Measurements from ENCODE around the gene ALOXE3.

Gene ALOXE3

DNA sequence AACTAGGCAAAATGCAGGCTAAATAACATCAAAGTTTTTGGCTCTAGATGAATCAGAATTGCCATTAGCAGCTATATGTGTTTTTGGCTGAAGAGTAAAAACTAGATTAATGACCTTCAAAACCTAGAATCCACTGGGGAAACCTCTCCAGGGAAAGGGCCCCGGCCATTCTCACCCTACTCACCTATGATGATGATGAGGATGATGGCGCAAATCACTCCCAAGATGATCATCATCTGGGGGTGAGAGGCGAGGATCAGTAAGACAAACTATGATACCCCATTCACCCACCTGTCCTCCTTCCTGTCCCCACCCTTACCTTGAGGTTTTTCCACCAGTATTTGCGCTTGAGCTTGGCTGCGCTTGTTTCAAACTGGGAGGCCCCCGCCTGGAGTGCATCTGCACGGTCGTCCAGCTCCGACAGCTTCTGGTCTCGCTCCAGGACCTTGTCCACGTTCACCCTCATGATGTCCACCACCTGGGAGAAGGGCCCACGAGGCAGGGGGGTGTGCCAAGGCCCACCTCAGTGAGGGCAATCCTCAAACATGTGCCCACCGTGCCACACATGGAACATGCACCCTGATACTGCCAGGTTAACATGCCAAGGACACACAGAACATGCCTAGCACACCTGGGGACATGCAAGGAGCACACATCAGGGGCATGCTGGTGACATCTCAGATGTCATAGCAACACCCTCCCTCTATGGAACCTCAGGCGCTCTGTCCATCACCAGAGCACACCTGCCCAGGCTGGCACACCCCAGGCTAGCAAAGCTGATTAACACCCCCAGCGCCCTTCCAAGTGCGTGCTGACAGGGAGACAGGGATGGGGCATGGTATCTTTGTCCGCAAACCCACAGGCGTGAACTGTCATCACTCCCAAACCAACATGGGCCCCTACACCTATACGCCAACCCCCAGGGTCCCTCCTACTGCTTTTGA lies 43.2 kb upstream of the ALOXE3 start:
- no peaks in the 10 kb centered on the region for H3K27me3 ChIP-seq (replicated peaks; ENCODE audit: insufficient read depth, low read length)
- peak overlapping the region; percentile 100 for H3K4me3 ChIP-seq (ENCODE audit: low read length)
- H3K9me2 ChIP-seq (replicated peaks; ENCODE audit: insufficient read depth, low read length), result no peaks in the 10 kb centered on the region
- H3K9ac ChIP-seq (ENCODE audit: low read length), result peak overlapping the region; percentile 100
- H3K27ac ChIP-seq (ENCODE audit: low read length), result peak overlapping the region; percentile 65; the same call in 1 of the 2 replicates
- H4K20me1 ChIP-seq (ENCODE audit: insufficient read depth, low read length), result no peaks in the 10 kb centered on the region
- H2AFZ ChIP-seq (ENCODE audit: low read length), result no peak overlapping the region
- H3K79me2 ChIP-seq (ENCODE audit: low read length), result peaks cover 32% of the 10 kb centered on the region
- TF ChIP-seq EZH2phosphoT487 (IDR thresholded peaks at IDR 0.05; ENCODE audit: low read length), result no peak
- TF ChIP-seq EZH2 (optimal IDR thresholded peaks at IDR 0.05; ENCODE audit: low read depth, low read length), result no peak
- no peak for TF ChIP-seq CTCF (IDR thresholded peaks at IDR 0.05; ENCODE audit: low read length)
- H3F3A ChIP-seq (ENCODE audit: insufficient read depth, low read length), result peaks cover 29% of the 10 kb centered on the region
- peak overlapping the region; percentile 93 for H3K4me2 ChIP-seq (ENCODE audit: low read depth, low read length)
- no peaks in the 10 kb centered on the region for H3K9me3 ChIP-seq (replicated peaks; ENCODE audit: insufficient read depth, low read length)
- no peaks in the 10 kb centered on the region for H3K36me3 ChIP-seq (replicated peaks; ENCODE audit: insufficient read depth, low read length)
- no peak for DNase-seq
- peaks cover 17% of the 10 kb centered on the region for H3K4me1 ChIP-seq (ENCODE audit: low read length)

- Histone ChIP-seq H3K9me2 (replicated peaks; ENCODE audit: insufficient read depth, low read length) (no peaks in the 10 kb centered on the region), H3K79me2 (ENCODE audit: low read length) (peaks cover 32% of the 10 kb centered on the region), H3K4me2 (ENCODE audit: low read depth, low read length) (no peak overlapping the region), H3K9me3 (replicated peaks; ENCODE audit: insufficient read depth, low read length) (no peaks in the 10 kb centered on the region), H3K9ac (ENCODE audit: low read length) (no peak overlapping the region), H3K36me3 (replicated peaks; ENCODE audit: insufficient read depth, low read length) (no peaks in the 10 kb centered on the region), H2AFZ (ENCODE audit: low read length) (no peak overlapping the region), H3K4me1 (ENCODE audit: low read length) (peaks cover 17% of the 10 kb centered on the region), H4K20me1 (ENCODE audit: insufficient read depth, low read length) (no peaks in the 10 kb centered on the region), H3K4me3 (ENCODE audit: low read length) (no peak overlapping the region), H3K27ac (ENCODE audit: low read length) (no peak overlapping the region), H3F3A (ENCODE audit: insufficient read depth, low read length) (peaks cover 29% of the 10 kb centered on the region), H3K27me3 (replicated peaks; ENCODE audit: insufficient read depth, low read length) (no peaks in the 10 kb centered on the region)
- TF ChIP-seq EZH2 (optimal IDR thresholded peaks at IDR 0.05; ENCODE audit: low read depth, low read length), result no peak
- no peak for TF ChIP-seq CTCF (IDR thresholded peaks at IDR 0.05; ENCODE audit: low read length)
- no peak for TF ChIP-seq EZH2phosphoT487 (IDR thresholded peaks at IDR 0.05; ENCODE audit: low read length)
- DNase-seq, result no peak
Observed at GRCh38 chr17:8160741-8161221, 42.5 kb upstream of the ALOXE3 start.

DNA sequence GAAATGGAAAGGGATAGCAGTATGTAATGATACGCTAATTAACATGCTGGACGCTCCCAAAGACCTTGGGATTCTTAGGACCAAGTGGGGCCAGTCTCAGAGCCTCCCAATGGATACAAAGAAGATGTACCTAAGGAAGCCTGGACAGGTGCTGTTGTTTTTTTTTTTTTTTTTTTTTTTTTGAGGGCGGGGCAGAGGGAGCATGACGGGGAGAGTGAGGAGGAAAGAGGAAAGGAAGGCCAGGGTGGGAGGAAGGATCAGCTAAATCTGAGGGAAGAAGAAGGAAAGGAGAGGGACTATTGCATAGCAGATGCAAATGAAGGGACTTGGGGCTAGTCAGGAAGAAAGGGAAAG lies 41.9 kb upstream of the ALOXE3 start:
- Histone ChIP-seq H3K4me2 (ENCODE audit: low read depth, low read length) (no peak overlapping the region), H3K9ac (ENCODE audit: low read length) (no peak overlapping the region), H3K9me2 (replicated peaks; ENCODE audit: insufficient read depth, low read length) (no peaks in the 10 kb centered on the region), H3K79me2 (ENCODE audit: low read length) (peaks cover 32% of the 10 kb centered on the region), H3F3A (ENCODE audit: insufficient read depth, low read length) (peaks cover 29% of the 10 kb centered on the region), H3K27me3 (replicated peaks; ENCODE audit: insufficient read depth, low read length) (no peaks in the 10 kb centered on the region), H3K27ac (ENCODE audit: low read length) (no peak overlapping the region), H3K36me3 (replicated peaks; ENCODE audit: insufficient read depth, low read length) (no peaks in the 10 kb centered on the region), H4K20me1 (ENCODE audit: insufficient read depth, low read length) (no peaks in the 10 kb centered on the region), H3K4me1 (ENCODE audit: low read length) (peaks cover 20% of the 10 kb centered on the region), H3K9me3 (replicated peaks; ENCODE audit: insufficient read depth, low read length) (no peaks in the 10 kb centered on the region), H3K4me3 (ENCODE audit: low read length) (no peak overlapping the region), H2AFZ (ENCODE audit: low read length) (no peak overlapping the region)
- TF ChIP-seq CTCF (IDR thresholded peaks at IDR 0.05; ENCODE audit: low read length) (no peak), EZH2phosphoT487 (IDR thresholded peaks at IDR 0.05; ENCODE audit: low read length) (no peak), EZH2 (optimal IDR thresholded peaks at IDR 0.05; ENCODE audit: low read depth, low read length) (no peak)
- DNase-seq, result no peak
